Activated naive CD4-positive, alpha-beta T cell treated with anti-CD3 and anti-CD28 coated beads for 36 hours (primary cell): ENCODE measurements around the gene UGP2. TPM values are rescaled to one million over a fixed set of nuclear protein-coding genes. Genes with fewer than 3 reads are reported as not detected.
A peak's percentile ranks its signal among the peaks of the same experiment; 100 is the strongest.
"Not testable (repeated sequence)": the region's sequence is repeated elsewhere in the genome, so short reads cannot be mapped to it uniquely, and the experiment has no call there.

Source experiments
- CTCF ChIA-PET: fragments of 350-600 bp; sonication (Branson Sonifier 250); formaldehyde crosslinking; loops from one replicate; lab custom pipeline; 2021; ENCODE audit warnings: antibody characterized with exemption; lab: Charles Lee
- DNase-seq: peaks from one replicate; pipeline ENCODE4 v3.0.0-alpha.2; 2020
- H3K27ac Mint-ChIP-seq: one replicate; pipeline ENCODE4 v1.8.0; 2021; ENCODE audit warnings: mild to moderate bottlenecking, mixed read lengths
- H3K27me3 Mint-ChIP-seq: one replicate; pipeline ENCODE4 v1.8.0; 2021; ENCODE audit warnings: low read depth, mixed read lengths
- H3K36me3 Mint-ChIP-seq: one replicate; pipeline ENCODE4 v1.8.0; 2021; ENCODE audit warnings: low read depth, mixed read lengths
- H3K4me1 Mint-ChIP-seq: one replicate; pipeline ENCODE4 v1.8.0; 2021; ENCODE audit warnings: low read depth, mixed read lengths
- H3K4me3 Mint-ChIP-seq: one replicate; pipeline ENCODE4 v1.8.0; 2021; ENCODE audit warnings: mild to moderate bottlenecking, moderate library complexity, mixed read lengths
- H3K9me3 Mint-ChIP-seq: one replicate; pipeline ENCODE4 v1.8.0; 2021; ENCODE audit warnings: mixed read lengths
- intact Hi-C: fragments of 100-400 bp; cut with micrococcal nuclease; formaldehyde crosslinking; loops from one replicate; pipeline ENCODE4 v1.15.1; 2023
- total RNA-seq, 2 experiments: library from RNA; stranded (reverse); gene quantifications; one replicate each; pipeline ENCODE4 v1.2.3, GENCODE V29; 2021

Gene UGP2
- total RNA-seq = 10 to 100 TPM; 82.2 to 93.1 TPM

GRCh38 chr2:63841254-63842022 is at the start of gene UGP2:
Gene UGP2 (plus strand): TSS chr2:63841896. CDS start chr2:63842186, 290 bp downstream.
- Mint-ChIP-seq H3K27me3 (no peaks in the 10 kb centered on the region), H3K9me3 (no peaks in the 10 kb centered on the region), H3K27ac (peak within 1 kb of the TSS; percentile 99), H3K4me3 (peak within 1 kb of the TSS; percentile 99), H3K4me1 (peaks cover 37% of the 10 kb centered on the region), H3K36me3 (peaks cover 5% of the 10 kb centered on the region)
- CTCF ChIA-PET = interaction anchor here (0.7 to 3.1 kb wide), 11 partner anchors 11 to 492 kb away, joined by 3 to 11 read pairs (median 5); no protein-coding TSS in a partner anchor
- intact Hi-C loops = loop anchor here (1.0 to 10.0 kb wide), 18 partner anchors 9 to 1989 kb away; partner anchors contain the start of genes AFTPH, EHBP1, FAM161A and MDH1
- DNase-seq = peak; percentile 88

- CTCF ChIA-PET = no interaction called here
- Mint-ChIP-seq H3K9me3 (no peaks in the 10 kb centered on the region), H3K36me3 (no peaks in the 10 kb centered on the region), H3K4me3 (no peak overlapping the region), H3K27ac (no peak overlapping the region), H3K4me1 (peaks cover 17% of the 10 kb centered on the region), H3K27me3 (no peaks in the 10 kb centered on the region)
- no peak for DNase-seq
- intact Hi-C loops = no loop called here
Observed at GRCh38 chr2:63792530-63792929, 49.2 kb upstream of the UGP2 start.

- DNase-seq = no peak
- CTCF ChIA-PET = no interaction called here
- intact Hi-C loops = no loop called here
- Mint-ChIP-seq H3K27me3 (no peaks in the 10 kb centered on the region), H3K27ac (no peak overlapping the region), H3K4me3 (no peak overlapping the region), H3K9me3 (no peaks in the 10 kb centered on the region), H3K36me3 (no peaks in the 10 kb centered on the region), H3K4me1 (peaks cover 7% of the 10 kb centered on the region)
Observed at GRCh38 chr2:63796366-63796765, 45.3 kb upstream of the UGP2 start.

- no peak for DNase-seq
- H3K4me1 Mint-ChIP-seq = peaks cover 7% of the 10 kb centered on the region
- no peak overlapping the region for H3K4me3 Mint-ChIP-seq
- no peaks in the 10 kb centered on the region for H3K9me3 Mint-ChIP-seq
- H3K27ac Mint-ChIP-seq = no peak overlapping the region
- H3K27me3 Mint-ChIP-seq = no peaks in the 10 kb centered on the region
- no peaks in the 10 kb centered on the region for H3K36me3 Mint-ChIP-seq
- intact Hi-C loops = no loop called here
- CTCF ChIA-PET = no interaction called here
Observed at GRCh38 chr2:63796796-63797195, 44.9 kb upstream of the UGP2 start.

- H3K27me3 Mint-ChIP-seq = no peaks in the 10 kb centered on the region
- no peaks in the 10 kb centered on the region for H3K36me3 Mint-ChIP-seq
- H3K9me3 Mint-ChIP-seq = peaks cover 4% of the 10 kb centered on the region
- H3K4me3 Mint-ChIP-seq = no peak overlapping the region
- H3K27ac Mint-ChIP-seq = no peak overlapping the region
- CTCF ChIA-PET = no interaction called here
- H3K4me1 Mint-ChIP-seq = no peaks in the 10 kb centered on the region
- DNase-seq = no peak
- intact Hi-C loops = no loop called here
Observed at GRCh38 chr2:63801455-63801854, 40.2 kb upstream of the UGP2 start.

GRCh38 chr2:63805412-63805811 is 36.3 kb upstream of the UGP2 start:
- no peak for DNase-seq
- CTCF ChIA-PET = no interaction called here
- H3K9me3 Mint-ChIP-seq = peaks cover 4% of the 10 kb centered on the region
- no peak overlapping the region for H3K27ac Mint-ChIP-seq
- H3K36me3 Mint-ChIP-seq = no peaks in the 10 kb centered on the region
- H3K27me3 Mint-ChIP-seq = no peaks in the 10 kb centered on the region
- no peaks in the 10 kb centered on the region for H3K4me1 Mint-ChIP-seq
- no peak overlapping the region for H3K4me3 Mint-ChIP-seq
- intact Hi-C loops = no loop called here

- DNase-seq, intact Hi-C loops, H3K9me3 Mint-ChIP-seq, H3K27ac Mint-ChIP-seq, H3K36me3 Mint-ChIP-seq, CTCF ChIA-PET, H3K4me1 Mint-ChIP-seq, H3K4me3 Mint-ChIP-seq, H3K27me3 Mint-ChIP-seq: not testable (repeated sequence)
Observed at GRCh38 chr2:63808036-63808435, 33.7 kb upstream of the UGP2 start.

GRCh38 chr2:63808911-63809310 is 32.8 kb upstream of the UGP2 start:
- H3K4me1 Mint-ChIP-seq, H3K27ac Mint-ChIP-seq, H3K9me3 Mint-ChIP-seq, H3K4me3 Mint-ChIP-seq, H3K27me3 Mint-ChIP-seq, intact Hi-C loops, H3K36me3 Mint-ChIP-seq, DNase-seq, CTCF ChIA-PET: not testable (repeated sequence)

GRCh38 chr2:63811063-63811462 is 30.6 kb upstream of the UGP2 start:
- CTCF ChIA-PET = no interaction called here
- intact Hi-C loops = no loop called here
- DNase-seq = no peak
- Mint-ChIP-seq H3K9me3 (peaks cover 2% of the 10 kb centered on the region), H3K4me1 (no peaks in the 10 kb centered on the region), H3K4me3 (no peak overlapping the region), H3K27me3 (no peaks in the 10 kb centered on the region), H3K36me3 (no peaks in the 10 kb centered on the region), H3K27ac (no peak overlapping the region)

GRCh38 chr2:63811870-63812269 is 29.8 kb upstream of the UGP2 start:
- H3K27me3 Mint-ChIP-seq, intact Hi-C loops, H3K36me3 Mint-ChIP-seq, H3K4me3 Mint-ChIP-seq, DNase-seq, H3K9me3 Mint-ChIP-seq, H3K4me1 Mint-ChIP-seq, H3K27ac Mint-ChIP-seq: not testable (repeated sequence)
- CTCF ChIA-PET = interaction anchor here (0.7 kb wide), 1 partner anchor 21 kb away, joined by 3 read pairs; no protein-coding TSS in a partner anchor

- no peaks in the 10 kb centered on the region for H3K36me3 Mint-ChIP-seq
- intact Hi-C loops = no loop called here
- H3K4me1 Mint-ChIP-seq = no peaks in the 10 kb centered on the region
- CTCF ChIA-PET = interaction anchor here (0.6 kb wide), 1 partner anchor 61 kb away, joined by 6 read pairs; no protein-coding TSS in a partner anchor
- no peak for DNase-seq
- H3K9me3 Mint-ChIP-seq = no peaks in the 10 kb centered on the region
- H3K27ac Mint-ChIP-seq = no peak overlapping the region
- no peaks in the 10 kb centered on the region for H3K27me3 Mint-ChIP-seq
- H3K4me3 Mint-ChIP-seq = no peak overlapping the region
Observed at GRCh38 chr2:63814114-63814513, 27.6 kb upstream of the UGP2 start.

GRCh38 chr2:63817382-63817781 is 24.3 kb upstream of the UGP2 start:
- CTCF ChIA-PET = no interaction called here
- H3K27me3 Mint-ChIP-seq = no peaks in the 10 kb centered on the region
- intact Hi-C loops = no loop called here
- H3K36me3 Mint-ChIP-seq = no peaks in the 10 kb centered on the region
- H3K27ac Mint-ChIP-seq = no peak overlapping the region
- no peaks in the 10 kb centered on the region for H3K4me1 Mint-ChIP-seq
- no peak overlapping the region for H3K4me3 Mint-ChIP-seq
- H3K9me3 Mint-ChIP-seq = no peaks in the 10 kb centered on the region
- DNase-seq = no peak

- Mint-ChIP-seq H3K4me1 (no peaks in the 10 kb centered on the region), H3K27ac (no peak overlapping the region), H3K4me3 (no peak overlapping the region), H3K27me3 (no peaks in the 10 kb centered on the region), H3K9me3 (no peaks in the 10 kb centered on the region), H3K36me3 (no peaks in the 10 kb centered on the region)
- DNase-seq = no peak
- intact Hi-C loops = no loop called here
- CTCF ChIA-PET = interaction anchor here (1.1 kb wide), 1 partner anchor 24 kb away, joined by 3 read pairs; the partner anchor contains the start of gene UGP2
Observed at GRCh38 chr2:63818271-63818670, 23.4 kb upstream of the UGP2 start.
